ENCODE measurements around the gene KCNC4.

The KCNC4 gene

DNA sequence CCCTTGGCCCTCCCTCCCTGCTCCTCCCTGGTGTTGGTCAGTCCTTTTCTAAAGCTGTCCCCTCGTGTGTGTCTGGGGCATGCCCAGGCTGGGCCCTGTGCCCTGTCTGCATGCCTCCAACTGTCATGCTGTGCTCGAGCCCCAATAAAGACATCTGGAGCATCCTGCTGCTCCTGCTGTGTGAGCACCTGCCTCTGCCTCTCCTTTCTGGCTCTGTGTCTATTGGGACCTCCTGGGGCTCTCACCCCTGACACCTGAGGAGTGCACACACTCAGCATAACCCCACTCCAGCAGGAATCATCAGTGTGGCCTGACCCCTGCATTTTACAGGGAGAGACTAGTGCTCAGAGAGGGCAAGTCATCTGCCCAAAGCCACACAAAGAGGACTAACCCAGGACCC, 23.7 kb downstream of the KCNC4 start:
- no peak for DNase-seq

DNA sequence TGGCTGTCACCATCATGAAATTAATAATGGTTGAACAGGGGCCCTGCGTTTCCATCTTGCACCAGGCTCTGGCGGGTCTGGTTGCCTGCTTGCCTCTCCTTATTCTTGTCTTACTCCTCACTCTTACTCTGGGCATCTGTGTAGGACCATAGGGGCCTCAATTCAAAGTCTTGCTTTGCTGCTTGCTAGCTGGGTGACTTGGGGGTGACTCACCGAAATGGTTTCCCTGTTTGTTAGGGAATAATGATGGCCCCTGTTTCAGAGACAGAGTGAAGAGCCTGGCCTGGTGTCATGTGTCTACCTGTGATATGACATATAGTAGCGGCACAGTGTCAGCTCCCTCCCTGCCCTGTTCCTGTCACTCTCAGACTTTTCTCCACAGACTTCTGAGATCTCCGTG, 24.6 kb downstream of the KCNC4 start:
- no peak for DNase-seq

GRCh38 chr1:110235181-110235833, 25.2 kb downstream of the KCNC4 start:
- DNase-seq, result no peak

GRCh38 chr1:110235834-110236682, 25.9 kb downstream of the KCNC4 start:
- DNase-seq, result peak; percentile 99

- DNase-seq, result no peak
These were observed 27.5 kb downstream of the KCNC4 start for GRCh38 chr1:110237386-110238152.

- DNase-seq, result no peak
These were observed 29.6 kb downstream of the KCNC4 start for GRCh38 chr1:110239441-110240430.

DNA sequence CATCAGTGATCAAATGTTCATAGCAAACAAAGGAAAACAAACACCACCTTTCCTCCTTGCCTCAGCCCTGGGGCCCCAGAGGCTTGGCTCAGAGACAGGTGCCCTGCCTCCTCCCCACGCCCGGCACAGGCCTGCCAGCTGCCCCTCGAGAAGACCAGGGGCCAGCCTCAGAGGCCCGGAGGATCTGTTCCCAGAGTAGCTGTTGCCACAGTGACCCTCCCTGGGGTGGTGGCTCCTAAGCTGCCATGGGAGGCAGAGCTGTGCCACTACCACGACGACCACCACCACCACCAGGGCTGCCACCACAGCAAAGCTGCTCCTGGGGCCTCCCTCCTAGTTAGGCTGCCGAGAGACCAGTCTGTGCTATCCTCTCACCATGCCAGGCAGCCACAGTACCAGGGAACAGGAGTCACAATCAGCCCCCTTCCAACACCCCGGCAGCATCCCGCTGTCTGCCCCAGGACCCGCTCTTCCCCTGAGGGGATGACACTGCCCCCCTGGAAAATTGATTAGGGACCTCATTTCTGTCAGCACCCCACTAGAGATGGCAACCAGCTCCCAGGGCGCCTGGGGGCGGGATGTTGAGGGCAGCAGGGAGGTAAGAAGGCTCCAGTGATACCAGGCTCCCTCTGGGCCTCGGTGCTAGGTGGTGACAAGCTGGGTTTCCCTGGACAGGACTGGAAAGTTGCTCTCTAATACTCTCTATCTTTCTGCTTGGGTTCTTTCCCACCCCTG, 30.5 kb downstream of the KCNC4 start:
- no peak for DNase-seq

GRCh38 chr1:110241516-110241915, 31.4 kb downstream of the KCNC4 start:
- DNase-seq, result no peak

- no peak for DNase-seq
These were observed 31.9 kb downstream of the KCNC4 start for GRCh38 chr1:110242062-110242461.

- DNase-seq, result no peak
These were observed 32.6 kb downstream of the KCNC4 start for GRCh38 chr1:110242731-110243130.

DNA sequence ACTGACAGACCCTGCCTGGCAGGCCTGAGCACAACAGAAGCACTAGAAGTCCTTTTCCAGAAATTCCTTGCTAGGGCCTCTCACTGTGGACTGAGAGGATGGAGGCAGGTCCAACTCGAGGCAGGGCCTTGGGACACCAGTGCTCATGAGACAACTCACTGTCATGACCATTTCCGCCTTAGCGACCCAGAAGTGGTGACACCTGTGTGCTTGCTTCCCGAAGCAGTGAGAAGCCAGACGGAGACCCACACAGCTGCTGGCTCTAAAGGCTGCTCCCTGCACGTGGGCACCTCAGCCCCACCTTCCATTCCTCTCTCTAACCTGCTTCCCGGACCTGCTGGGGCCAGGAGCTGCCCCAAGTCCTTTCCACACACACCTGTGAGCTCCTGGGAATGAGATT, 33.0 kb downstream of the KCNC4 start:
- DNase-seq, result no peak

- DNase-seq, result no peak
These were observed 33.5 kb downstream of the KCNC4 start for GRCh38 chr1:110243574-110243973.

- no peak for DNase-seq
These were observed 35.9 kb downstream of the KCNC4 start for GRCh38 chr1:110245876-110246620.

DNA sequence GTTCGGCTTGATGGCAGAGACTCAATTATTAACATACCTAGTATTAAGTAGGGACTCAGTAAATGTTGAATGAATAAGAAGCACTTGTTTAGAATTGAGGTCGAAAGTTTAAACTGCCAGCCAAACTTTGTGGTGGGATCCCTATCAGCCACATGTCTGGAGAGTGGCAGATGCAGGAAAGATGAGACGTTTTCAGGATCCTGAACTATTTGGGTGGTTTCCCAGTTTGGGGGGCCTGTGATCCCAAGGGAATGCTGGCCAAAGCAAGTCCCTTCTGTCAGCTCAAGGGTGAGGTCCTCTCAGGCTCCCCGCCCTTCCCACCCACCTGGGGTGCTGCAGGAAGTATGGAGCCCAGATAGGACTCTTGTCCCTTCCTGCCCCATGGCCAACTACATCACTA, 38.6 kb downstream of the KCNC4 start:
- no peak for DNase-seq

DNA sequence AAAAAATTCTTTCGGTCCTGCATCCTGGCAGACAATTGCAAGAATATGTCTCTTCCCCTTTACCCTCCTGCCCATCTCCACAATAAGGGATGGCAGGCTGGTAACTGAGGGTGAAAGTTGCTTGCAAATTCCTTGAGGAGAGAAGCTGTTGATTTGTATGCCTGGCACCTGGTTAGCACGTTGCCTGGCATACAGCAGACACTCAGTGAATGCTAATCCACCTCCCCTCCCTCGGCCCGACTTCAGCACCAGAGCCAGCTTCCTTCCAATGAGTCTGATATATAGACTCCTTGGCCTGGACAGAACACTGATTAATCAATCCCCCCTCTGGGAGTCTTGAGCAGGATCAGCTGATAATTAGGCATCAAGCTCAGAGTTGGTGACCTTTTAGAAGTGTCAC, 39.1 kb downstream of the KCNC4 start:
- no peak for DNase-seq

GRCh38 chr1:110250008-110250407, 39.9 kb downstream of the KCNC4 start:
- DNase-seq, result no peak

GRCh38 chr1:110250749-110251148, 40.6 kb downstream of the KCNC4 start:
- DNase-seq, result no peak

- DNase-seq, result no peak
These were observed 43.1 kb downstream of the KCNC4 start for GRCh38 chr1:110253213-110253612.

DNA sequence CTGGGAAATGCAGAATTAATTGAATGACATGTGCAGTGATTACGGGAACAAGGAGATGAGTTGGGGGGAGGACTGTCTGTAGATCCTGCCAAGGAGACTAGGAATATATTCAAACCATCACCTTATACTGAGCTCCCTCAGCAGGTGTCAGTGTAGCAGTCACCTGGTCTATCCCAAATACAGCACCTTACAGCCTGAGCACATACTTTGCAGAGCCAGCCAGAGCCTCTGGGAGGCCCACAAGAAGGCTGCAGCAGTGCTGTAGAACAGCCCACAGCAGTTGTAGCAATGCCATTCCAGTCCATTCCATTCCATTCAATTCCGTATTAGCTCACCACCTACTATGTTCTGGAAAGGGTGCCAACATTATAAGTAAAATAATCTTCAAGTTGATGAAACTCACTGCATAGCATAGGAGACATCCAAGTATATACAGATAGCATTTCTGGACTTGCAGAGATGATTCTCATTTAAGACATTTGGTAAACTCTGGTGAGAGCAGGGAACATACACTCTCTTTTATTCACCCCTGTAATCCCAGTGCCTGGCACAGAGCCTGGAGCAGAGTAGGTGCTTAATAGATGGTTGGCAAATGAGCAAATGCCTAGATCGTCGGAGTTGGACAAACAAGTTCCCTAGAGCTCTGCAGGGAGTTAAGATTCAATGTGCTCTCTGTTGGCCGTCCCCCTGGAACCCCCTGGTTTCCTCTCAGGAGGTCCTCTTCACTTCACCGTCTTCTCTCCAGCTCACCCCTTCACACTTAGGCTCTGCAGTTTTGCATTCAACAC, 44.7 kb downstream of the KCNC4 start:
- no peak for DNase-seq

GRCh38 chr1:110255392-110255787, 45.3 kb downstream of the KCNC4 start:
- no peak for DNase-seq

All from NCI-H226 (cell line).